ENCODE measurements around the gene TCF7. TPM values are rescaled to one million over a fixed set of nuclear protein-coding genes. Genes with fewer than 3 reads are reported as not detected.

TCF7 gene
- total RNA-seq, 1 donor from 2014 or later = 5.7 TPM

- Histone ChIP-seq H3K9me3 (no peaks in the 10 kb centered on the region), H3K27ac (no peak overlapping the region), H3K36me3 (no peaks in the 10 kb centered on the region), H3K4me1 (peaks cover 10% of the 10 kb centered on the region), H3K4me3 (no peak overlapping the region), H3K27me3 (ENCODE audit: low read depth) (peaks cover 29% of the 10 kb centered on the region)
- DNase-seq (no peak), ATAC-seq (no peak)
- intact Hi-C loops (cut with DNase I) = no loop called here
- TF ChIP-seq CTCF (IDR thresholded peaks at IDR 0.05) = no peak
These were observed 41.8 kb upstream of the TCF7 start for GRCh38 chr5:134072471-134073210.

DNA sequence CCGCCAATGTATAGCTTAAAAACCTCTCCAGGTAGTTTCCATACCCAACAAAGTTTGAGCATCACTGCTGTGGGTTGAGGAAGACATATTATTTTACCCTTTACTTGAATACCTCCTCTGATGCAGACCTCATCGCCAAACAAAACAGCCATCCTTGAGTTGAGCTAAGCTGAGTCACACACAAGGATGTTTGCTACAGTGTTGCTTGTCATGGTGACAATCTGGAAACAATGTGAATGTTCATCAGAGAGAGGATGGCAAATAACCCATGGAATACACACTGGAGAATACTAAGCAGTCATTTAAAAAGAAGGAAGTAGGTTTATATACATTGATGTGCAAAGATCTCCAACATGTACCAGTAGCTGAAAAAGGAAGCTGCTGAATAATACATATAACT is 41.1 kb upstream of the TCF7 start:
- ATAC-seq (no peak), DNase-seq (no peak)
- no peak overlapping the region for H3K27ac ChIP-seq
- H3K4me3 ChIP-seq = no peak overlapping the region
- peaks cover 10% of the 10 kb centered on the region for H3K4me1 ChIP-seq
- peaks cover 29% of the 10 kb centered on the region for H3K27me3 ChIP-seq (ENCODE audit: low read depth)
- TF ChIP-seq CTCF (IDR thresholded peaks at IDR 0.05) = no peak
- intact Hi-C loops (cut with DNase I) = no loop called here
- H3K9me3 ChIP-seq = no peaks in the 10 kb centered on the region
- no peaks in the 10 kb centered on the region for H3K36me3 ChIP-seq

GRCh38 chr5:134075102-134075501 is 39.4 kb upstream of the TCF7 start:
- Histone ChIP-seq H3K36me3 (no peaks in the 10 kb centered on the region), H3K27me3 (ENCODE audit: low read depth) (peaks cover 18% of the 10 kb centered on the region), H3K4me3 (no peak overlapping the region), H3K4me1 (peaks cover 10% of the 10 kb centered on the region), H3K27ac (no peak overlapping the region), H3K9me3 (no peaks in the 10 kb centered on the region)
- TF ChIP-seq CTCF (IDR thresholded peaks at IDR 0.05) = no peak
- intact Hi-C loops (cut with DNase I) = no loop called here
- DNase-seq = no peak
- no peak for ATAC-seq

DNA sequence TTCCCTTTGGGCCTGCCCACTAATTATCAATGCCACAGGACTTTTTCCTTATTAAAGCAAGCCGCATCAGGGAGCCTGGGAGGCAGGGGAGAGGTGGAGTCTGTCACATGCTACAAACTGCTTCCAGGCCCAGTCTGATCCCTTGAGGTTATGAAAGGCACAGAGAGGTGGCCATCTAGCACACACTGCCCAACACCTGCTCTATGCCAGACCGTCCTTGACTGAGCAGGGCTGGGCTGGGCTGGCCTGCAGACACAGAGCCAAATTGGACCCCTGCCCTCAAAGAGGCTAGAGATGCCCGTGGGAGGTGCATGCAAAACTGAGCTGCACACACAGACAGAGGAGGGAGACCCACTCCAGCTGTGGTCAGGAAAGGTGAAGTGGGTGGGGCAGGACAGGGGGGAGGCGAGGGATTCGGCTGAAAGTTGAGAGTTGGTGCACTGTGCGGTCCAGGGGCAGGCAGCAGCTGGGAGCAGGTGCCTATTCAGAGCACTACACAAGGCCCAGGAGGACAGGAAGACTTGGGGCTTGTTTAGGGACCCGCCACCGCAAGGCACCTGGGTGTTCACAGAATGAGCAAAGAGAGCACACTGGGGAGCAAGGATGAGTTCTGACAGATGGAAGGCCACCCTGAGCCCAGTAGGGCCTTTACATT is 36.4 kb upstream of the TCF7 start:
- H3K36me3 ChIP-seq = no peaks in the 10 kb centered on the region
- H3K4me1 ChIP-seq = no peaks in the 10 kb centered on the region
- no peaks in the 10 kb centered on the region for H3K9me3 ChIP-seq
- no peak for TF ChIP-seq CTCF (IDR thresholded peaks at IDR 0.05)
- H3K27me3 ChIP-seq (ENCODE audit: low read depth) = no peaks in the 10 kb centered on the region
- no peak overlapping the region for H3K4me3 ChIP-seq
- DNase-seq (no peak), ATAC-seq (peak in 1 of 2 donors; percentile 23)
- intact Hi-C loops (cut with DNase I) = no loop called here
- H3K27ac ChIP-seq = no peak overlapping the region

GRCh38 chr5:134079748-134080581 is 34.5 kb upstream of the TCF7 start:
- no peaks in the 10 kb centered on the region for H3K27me3 ChIP-seq (ENCODE audit: low read depth)
- no peak overlapping the region for H3K27ac ChIP-seq
- intact Hi-C loops (cut with DNase I) = no loop called here
- H3K4me1 ChIP-seq = no peaks in the 10 kb centered on the region
- H3K36me3 ChIP-seq = no peaks in the 10 kb centered on the region
- no peak overlapping the region for H3K4me3 ChIP-seq
- ATAC-seq = no peak
- TF ChIP-seq CTCF (IDR thresholded peaks at IDR 0.05) = no peak
- H3K9me3 ChIP-seq = no peaks in the 10 kb centered on the region
- no peak for DNase-seq

Measured in lower lobe of right lung (tissue), 2 donors.